ENCODE measurements around the gene PIK3R5.
"Not testable (repeated sequence)": the region's sequence is repeated elsewhere in the genome, so short reads cannot be mapped to it uniquely, and the experiment has no call there.

- not testable (repeated sequence) for TF ChIP-seq EZH2 (IDR thresholded peaks at IDR 0.05; ENCODE audit: insufficient read depth, low read length); CTCF (IDR thresholded peaks at IDR 0.05; ENCODE audit: insufficient read depth, low read depth, low read length)
These were observed 80.1 kb downstream of the PIK3R5 start for GRCh38 chr17:8885163-8885966.

All from astrocyte (in vitro differentiated cells and primary cell).